Sigmoid colon (tissue), 7 donors: ENCODE data around the gene ZNRD2. TPM values are rescaled to one million over a fixed set of nuclear protein-coding genes. Genes with fewer than 3 reads are reported as not detected.
"Not testable (repeated sequence)": the region's sequence is repeated elsewhere in the genome, so short reads cannot be mapped to it uniquely, and the experiment has no call there.

Experiments used
- DNase-seq: peaks from one replicate; pipeline ENCODE4 v3.0.0-alpha.2; 2019
- H3K27ac ChIP-seq, 4 donors: fragments of 200-600 bp; sonication (generic); one replicate each; pipeline ENCODE4 v1.5.1; 2016 to 2019; ENCODE audit warnings: mild to moderate bottlenecking in 1 of 4
- H3K27me3 ChIP-seq, 3 donors: fragments of 200-600 bp; sonication (generic); one replicate each; pipeline ENCODE4 v1.5.1; 2019; ENCODE audit warnings: mild to moderate bottlenecking in 1 of 3
- H3K36me3 ChIP-seq, 4 donors: fragments of 200-600 bp; sonication (generic); one replicate each; pipeline ENCODE4 v1.5.1; 2016 to 2019
- H3K4me1 ChIP-seq, 4 donors: fragments of 200-600 bp; sonication (generic); one replicate each; pipeline ENCODE4 v1.5.1; 2017 to 2019
- H3K4me3 ChIP-seq, 4 donors: fragments of 200-600 bp; sonication (generic); one replicate each; pipeline ENCODE4 v1.5.1; 2017 to 2019; ENCODE audit warnings: mild to moderate bottlenecking in 2 of 4, moderate library complexity in 1 of 4
- H3K9me3 ChIP-seq, 4 donors: fragments of 200-600 bp in 3 of 4; sonication (generic) in 3 of 4; one replicate each; pipeline versions ENCODE4 v1.5.1 to v1.6.1; 2013 to 2019
- CTCF ChIP-seq, 4 experiments: fragments of 450-650 bp in 3 of 4; fragments of 200-600 bp in 1 of 4; IDR thresholded peaks; one replicate each; pipeline ENCODE4 v1.5.1; 2016 to 2019; ENCODE audit warnings: antibody characterized with exemption in 4 of 4, mild to moderate bottlenecking in 3 of 4, moderate library complexity in 2 of 4
- EP300 ChIP-seq, 4 donors: sonication (generic); formaldehyde crosslinking; IDR thresholded peaks; one replicate each; pipeline ENCODE4 v1.6.1; 2017; ENCODE audit warnings: antibody characterized with exemption in 4 of 4
- POLR2A ChIP-seq, 2 donors: fragments of 450-650 bp; IDR thresholded peaks; one replicate each; pipeline ENCODE4 v1.6.1; 2016; ENCODE audit warnings: antibody characterized with exemption in 2 of 2, mild to moderate bottlenecking in 2 of 2, moderate library complexity in 2 of 2
- POLR2AphosphoS5 ChIP-seq, 4 donors: sonication (generic); formaldehyde crosslinking; IDR thresholded peaks; one replicate each; pipeline ENCODE4 v1.6.1; 2017; ENCODE audit warnings: antibody characterized with exemption in 4 of 4
- WGBS, 2 donors: extraction: QIAGEN DNeasy Blood & Tissue Kit; methylation state at CpG; one replicate each; pipeline ENCODE4 v1.1.7; 2013; 5-methylcytosine and 5-hydroxymethylcytosine counted together
- intact Hi-C: fragments of 100-400 bp; cut with DNase I; formaldehyde crosslinking; loops from one replicate; pipeline ENCODE4 v1.15.1; 2023
- polyA plus RNA-seq, 3 donors: library from polyadenylated mRNA; stranded (reverse); fragments of 200-250 nt; gene quantifications; one replicate each; pipeline ENCODE4 v1.2.3, GENCODE V29; 2013
- total RNA-seq, 4 donors: library from RNA; depleted of rRNA; stranded (reverse); fragments of >200 nt; gene quantifications; one replicate each; pipeline ENCODE4 v1.1.0, GENCODE V29; 2016
- donor health status: healthy with polysubstance abuse.
- donor health status: Bipolar disorder and iron deficiency.
- donor health status: healthy.

Gene ZNRD2
- total and polyA plus RNA-seq, 7 donors, result 24.9 to 61.0 (median 52.6) TPM

- DNase-seq, result no peak
- Histone ChIP-seq H3K27ac (peak overlapping the region in 1 of 4 donors; percentile 38), H3K36me3 (peaks cover 0 to 6% (median 0%) of the 10 kb centered on the region in 4 donors), H3K4me3 (no peak overlapping the region), H3K9me3 (no peaks in the 10 kb centered on the region), H3K4me1 (peaks cover 0 to 52% (median 38%) of the 10 kb centered on the region in 4 donors), H3K27me3 (no peaks in the 10 kb centered on the region)
- intact Hi-C loops, result no loop called here
- no peak for TF ChIP-seq CTCF (IDR thresholded peaks at IDR 0.05)
- no peak for TF ChIP-seq EP300 (IDR thresholded peaks at IDR 0.05)
- TF ChIP-seq POLR2A (IDR thresholded peaks at IDR 0.05), result no peak
- TF ChIP-seq POLR2AphosphoS5 (IDR thresholded peaks at IDR 0.05), result no peak
- 94 to 99% methylated on average over 4 of the region's 4 CpGs for WGBS, 2 donors
These were observed 6.7 kb upstream of the ZNRD2 start for GRCh38 chr11:65563601-65564000.

GRCh38 chr11:65564879-65565559 is 5.3 kb upstream of the ZNRD2 start:
- H3K4me1 ChIP-seq, result peaks cover 0 to 49% (median 35%) of the 10 kb centered on the region in 4 donors
- intact Hi-C loops, H3K4me3 ChIP-seq, H3K27me3 ChIP-seq, H3K9me3 ChIP-seq, H3K36me3 ChIP-seq, DNase-seq: not testable (repeated sequence)
- H3K27ac ChIP-seq, result peak overlapping the region; percentile 4 to 98 (median 15)
- 79 to 90% methylated on average over 12 of the region's 12 CpGs for WGBS, 2 donors

GRCh38 chr11:65565624-65566453 is 4.4 kb upstream of the ZNRD2 start:
- H3K27me3 ChIP-seq, result no peaks in the 10 kb centered on the region
- H3K4me1 ChIP-seq, result peaks cover 0 to 45% (median 29%) of the 10 kb centered on the region in 4 donors
- 66 to 77% methylated on average over 7 of the region's 7 CpGs for WGBS, 2 donors
- TF ChIP-seq EP300 (IDR thresholded peaks at IDR 0.05), result no peak
- TF ChIP-seq POLR2AphosphoS5 (IDR thresholded peaks at IDR 0.05), result no peak
- no peak for TF ChIP-seq CTCF (IDR thresholded peaks at IDR 0.05)
- no peak for TF ChIP-seq POLR2A (IDR thresholded peaks at IDR 0.05)
- no peak overlapping the region for H3K4me3 ChIP-seq
- intact Hi-C loops, result no loop called here
- peak overlapping the region; percentile 15 to 98 (median 26) for H3K27ac ChIP-seq
- no peak for DNase-seq
- peaks cover 0 to 6% (median 0%) of the 10 kb centered on the region in 4 donors for H3K36me3 ChIP-seq
- H3K9me3 ChIP-seq, result no peaks in the 10 kb centered on the region

- Histone ChIP-seq H3K36me3 (peaks cover 0 to 6% (median 0%) of the 10 kb centered on the region in 4 donors), H3K9me3 (no peaks in the 10 kb centered on the region), H3K4me1 (peaks cover 0 to 66% (median 50%) of the 10 kb centered on the region in 4 donors), H3K27ac (peak overlapping the region; percentile 91 to 98 (median 98)), H3K27me3 (no peaks in the 10 kb centered on the region), H3K4me3 (peak overlapping the region; percentile 66 to 87 (median 74))
- WGBS, 2 donors, result 3 to 7% methylated on average over 28 of the region's 28 CpGs
- intact Hi-C loops, result no loop called here
- TF ChIP-seq CTCF (IDR thresholded peaks at IDR 0.05), result no peak
- no peak for TF ChIP-seq POLR2A (IDR thresholded peaks at IDR 0.05)
- no peak for TF ChIP-seq EP300 (IDR thresholded peaks at IDR 0.05)
- no peak for TF ChIP-seq POLR2AphosphoS5 (IDR thresholded peaks at IDR 0.05)
- DNase-seq, result no peak
These were observed 909 bp upstream of the ZNRD2 start for GRCh38 chr11:65569164-65569972.
